Measurements from ENCODE around the gene AGFG2.
"Not testable (repeated sequence)": the region's sequence is repeated elsewhere in the genome, so short reads cannot be mapped to it uniquely, and the experiment has no call there.

The AGFG2 gene

GRCh38 chr7:100520138-100520537 lies 18.9 kb upstream of the AGFG2 start:
- no peak for DNase-seq (ENCODE audit: low read depth in 2 of 2)

DNA sequence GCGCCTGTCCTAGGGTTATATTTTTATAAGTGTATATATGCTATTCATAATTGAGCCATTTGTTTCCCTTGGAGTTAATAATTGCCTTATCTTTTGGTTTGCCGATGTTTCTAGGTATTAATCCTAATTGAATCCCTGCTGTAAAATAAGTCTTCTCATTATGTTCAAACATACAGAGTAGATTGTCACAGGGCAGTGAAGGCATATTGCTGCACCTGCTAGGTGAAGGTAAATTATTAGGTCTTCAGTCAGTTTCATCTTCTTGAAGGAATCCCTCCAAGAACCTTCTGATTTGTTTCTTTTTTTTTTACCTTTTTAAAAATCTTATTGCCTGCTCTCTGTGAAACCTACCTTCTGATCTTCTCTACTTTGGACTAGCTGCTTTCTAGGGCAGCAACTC lies 17.9 kb upstream of the AGFG2 start:
- DNase-seq (ENCODE audit: low read depth in 2 of 2): no peak

DNA sequence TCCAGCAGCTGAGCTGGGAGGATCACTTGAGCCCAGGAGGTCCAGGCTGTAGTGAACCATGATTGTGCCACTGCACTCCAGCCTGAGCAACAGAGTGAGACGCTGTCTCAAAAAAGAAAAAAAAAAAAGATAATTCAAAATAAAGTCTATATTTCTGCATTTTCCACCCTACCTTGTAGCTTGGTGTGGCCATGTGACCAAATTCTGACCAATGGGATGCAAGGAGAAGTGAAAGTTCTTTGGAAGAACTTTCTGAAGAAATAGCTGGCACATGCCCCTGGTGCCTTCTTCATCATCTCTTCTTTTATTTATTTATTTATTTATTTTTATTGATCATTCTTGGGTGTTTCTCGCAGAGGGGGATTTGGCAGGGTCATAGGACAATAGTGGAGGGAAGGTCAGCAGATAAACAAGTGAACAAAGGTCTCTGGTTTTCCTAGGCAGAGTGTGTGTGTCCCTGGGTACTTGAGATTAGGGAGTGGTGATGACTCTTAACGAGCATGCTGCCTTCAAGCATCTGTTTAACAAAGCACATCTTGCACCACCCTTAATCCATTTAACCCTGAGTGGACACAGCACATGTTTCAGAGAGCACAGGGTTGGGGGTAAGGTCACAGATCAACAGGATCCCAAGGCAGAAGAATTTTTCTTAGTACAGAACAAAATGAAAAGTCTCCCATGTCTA lies 17.0 kb upstream of the AGFG2 start:
- not testable (repeated sequence) for DNase-seq (ENCODE audit: low read depth in 2 of 2)

DNA sequence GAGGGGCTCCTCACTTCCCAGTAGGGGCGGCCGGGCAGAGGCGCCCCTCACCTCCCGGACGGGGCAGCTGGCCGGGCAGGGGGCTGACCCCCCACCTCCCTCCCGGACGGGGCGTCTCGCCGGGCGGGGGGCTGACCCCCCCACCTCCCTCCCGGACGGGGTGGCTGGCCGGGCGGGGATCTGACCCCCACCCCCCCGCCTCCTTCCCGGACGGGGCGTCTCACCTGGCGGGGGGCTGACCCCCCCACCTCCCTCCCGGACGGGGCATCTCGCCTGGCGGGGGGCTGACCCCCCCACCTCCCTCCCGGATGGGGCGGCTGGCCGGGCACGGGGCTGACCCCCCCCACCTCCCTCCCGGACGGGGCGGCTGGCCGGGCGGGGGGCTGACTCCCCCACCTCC lies 15.8 kb upstream of the AGFG2 start:
- DNase-seq (ENCODE audit: low read depth in 2 of 2): not testable (repeated sequence)

DNA sequence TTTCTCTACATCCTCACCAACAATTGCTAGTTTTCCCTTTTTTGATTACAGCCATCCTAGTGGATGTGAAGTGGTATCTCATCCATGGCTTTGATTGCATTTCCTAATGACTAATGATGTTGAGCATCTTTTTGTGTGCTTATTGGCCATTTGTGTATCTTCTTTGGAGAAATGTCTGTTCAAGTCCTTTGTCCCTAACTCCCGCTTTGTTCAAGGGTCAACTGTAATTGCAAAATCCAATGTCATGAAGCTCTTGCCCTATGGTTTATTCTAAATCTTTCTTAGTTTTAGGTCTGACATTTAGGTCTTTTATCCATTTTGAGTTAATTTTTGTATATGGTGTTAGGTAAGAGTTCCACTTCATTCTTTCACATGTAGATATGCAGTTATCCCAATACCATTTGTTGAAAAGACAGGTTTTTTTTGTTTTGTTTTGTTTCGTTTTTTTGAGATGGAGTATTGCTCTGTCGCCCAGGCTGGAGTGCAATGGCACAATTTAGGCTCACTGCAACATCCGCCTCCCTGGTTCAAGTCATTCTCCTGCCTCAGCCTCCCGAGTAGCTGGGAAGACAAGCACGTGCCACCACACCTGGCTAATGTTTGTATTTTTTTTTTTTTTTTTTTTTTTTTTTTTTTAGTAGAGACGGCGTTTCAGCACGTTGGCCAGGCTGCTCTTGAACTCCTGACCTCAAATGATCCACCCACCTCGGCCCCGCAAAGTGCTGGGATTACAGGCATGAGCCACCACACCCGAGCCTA lies 10.7 kb upstream of the AGFG2 start:
- DNase-seq (ENCODE audit: low read depth in 2 of 2): not testable (repeated sequence)

GRCh38 chr7:100532165-100533022 lies 6.6 kb upstream of the AGFG2 start:
- no peak for DNase-seq (ENCODE audit: low read depth in 2 of 2)

DNA sequence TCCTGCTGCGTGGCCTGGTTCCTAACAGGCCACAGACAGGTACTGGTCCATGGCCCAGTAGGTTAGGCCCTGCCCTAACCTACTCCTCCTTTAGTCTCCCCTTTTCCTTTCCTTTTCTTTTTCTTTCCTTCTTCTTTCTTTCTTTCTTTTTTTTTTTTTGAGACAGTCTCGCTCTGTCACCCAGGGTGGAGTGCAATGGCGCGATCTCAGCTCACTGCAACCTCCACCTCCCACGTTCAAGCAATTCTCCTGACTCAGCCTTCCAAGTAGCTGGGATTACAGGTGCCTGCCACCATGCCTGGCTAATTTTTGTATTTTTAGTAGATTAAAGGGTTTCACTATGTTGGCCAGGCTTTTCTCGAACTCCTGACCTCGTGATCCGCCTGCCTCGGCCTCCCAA lies 3.0 kb upstream of the AGFG2 start:
- DNase-seq (ENCODE audit: low read depth in 2 of 2): not testable (repeated sequence)

GRCh38 chr7:100536695-100537094 lies 2.3 kb upstream of the AGFG2 start:
- not testable (repeated sequence) for DNase-seq (ENCODE audit: low read depth in 2 of 2)

DNA sequence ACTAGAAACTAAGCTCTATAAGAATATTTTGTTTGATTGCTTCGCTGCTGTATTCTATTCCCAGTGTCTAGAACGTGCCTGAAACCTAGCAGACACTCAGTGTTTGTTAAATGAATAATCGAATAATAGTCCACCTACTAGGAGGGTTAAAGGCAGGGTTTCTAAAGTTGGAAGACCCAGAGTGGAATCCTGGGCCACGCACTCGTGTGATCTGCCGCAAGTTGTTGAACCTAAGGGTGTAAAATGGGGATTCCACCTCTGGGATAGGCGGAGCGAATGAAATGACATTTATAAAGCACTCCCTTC lies 702 bp upstream of the AGFG2 start:
- no peak for DNase-seq (ENCODE audit: low read depth in 2 of 2)

- DNase-seq (ENCODE audit: low read depth in 2 of 2): no peak
Observed at GRCh38 chr7:100539436-100540006, 518 bp downstream of the AGFG2 start.

DNA sequence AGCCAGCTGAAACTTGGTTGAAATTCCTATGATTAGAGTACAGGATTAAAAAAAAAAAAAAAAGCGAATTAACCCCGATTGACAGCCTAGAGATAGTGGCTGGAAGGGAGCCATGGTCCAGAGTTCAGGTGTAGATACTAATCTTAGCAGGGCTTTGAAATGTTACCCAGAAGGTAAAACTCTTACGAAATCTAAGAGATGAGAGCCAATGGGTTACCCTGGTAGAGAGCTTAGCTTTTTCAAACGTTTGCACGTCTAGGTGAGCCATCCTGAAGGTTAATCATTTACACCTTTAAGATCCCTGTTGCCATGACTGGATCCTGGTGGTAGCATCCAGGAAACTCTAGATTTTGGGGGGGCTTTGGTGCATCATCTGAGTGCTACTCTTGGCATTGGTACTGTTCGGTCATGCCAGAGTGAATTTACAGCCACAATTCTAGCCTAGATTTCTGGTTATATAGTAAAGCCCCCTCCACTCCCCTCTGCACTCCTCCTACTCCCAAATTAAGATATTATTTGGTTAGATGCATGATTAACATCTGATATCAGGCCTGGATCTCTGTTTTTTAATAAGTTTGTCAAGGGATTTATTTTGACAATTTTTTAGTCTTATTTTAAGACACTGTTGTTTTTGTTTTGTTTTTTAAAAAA lies 1.2 kb downstream of the AGFG2 start:
- no peak for DNase-seq (ENCODE audit: low read depth in 2 of 2)

GRCh38 chr7:100541309-100541708 lies 2.3 kb downstream of the AGFG2 start:
- not testable (repeated sequence) for DNase-seq (ENCODE audit: low read depth in 2 of 2)

DNA sequence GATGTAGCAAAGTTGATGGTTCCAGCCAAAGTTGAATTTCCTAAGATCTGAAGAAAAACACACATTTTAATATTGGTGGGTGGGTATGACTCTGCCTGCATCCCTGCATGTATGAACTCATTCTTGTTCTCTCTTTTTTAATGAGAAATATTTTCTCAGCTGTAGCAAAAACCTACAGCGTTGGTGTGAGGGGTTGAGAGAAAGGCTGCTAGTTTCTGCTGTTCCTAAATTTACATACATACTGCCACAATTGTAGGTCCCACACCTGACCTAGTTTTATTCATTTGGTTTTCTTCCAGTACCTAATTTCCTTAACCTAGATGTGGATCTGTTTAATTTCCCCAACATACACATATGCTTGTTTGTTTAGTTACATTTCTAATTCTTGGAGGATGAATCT lies 4.6 kb downstream of the AGFG2 start:
- DNase-seq (ENCODE audit: low read depth in 2 of 2): no peak

- DNase-seq (ENCODE audit: low read depth in 2 of 2): no peak
Observed at GRCh38 chr7:100544386-100544785, 5.4 kb downstream of the AGFG2 start.

GRCh38 chr7:100544967-100545359 lies 6.0 kb downstream of the AGFG2 start:
- DNase-seq (ENCODE audit: low read depth in 2 of 2): no peak

GRCh38 chr7:100545360-100546128 lies 6.5 kb downstream of the AGFG2 start:
- peak in 1 of 2 donors; percentile 26 for DNase-seq (ENCODE audit: low read depth in 2 of 2)

DNA sequence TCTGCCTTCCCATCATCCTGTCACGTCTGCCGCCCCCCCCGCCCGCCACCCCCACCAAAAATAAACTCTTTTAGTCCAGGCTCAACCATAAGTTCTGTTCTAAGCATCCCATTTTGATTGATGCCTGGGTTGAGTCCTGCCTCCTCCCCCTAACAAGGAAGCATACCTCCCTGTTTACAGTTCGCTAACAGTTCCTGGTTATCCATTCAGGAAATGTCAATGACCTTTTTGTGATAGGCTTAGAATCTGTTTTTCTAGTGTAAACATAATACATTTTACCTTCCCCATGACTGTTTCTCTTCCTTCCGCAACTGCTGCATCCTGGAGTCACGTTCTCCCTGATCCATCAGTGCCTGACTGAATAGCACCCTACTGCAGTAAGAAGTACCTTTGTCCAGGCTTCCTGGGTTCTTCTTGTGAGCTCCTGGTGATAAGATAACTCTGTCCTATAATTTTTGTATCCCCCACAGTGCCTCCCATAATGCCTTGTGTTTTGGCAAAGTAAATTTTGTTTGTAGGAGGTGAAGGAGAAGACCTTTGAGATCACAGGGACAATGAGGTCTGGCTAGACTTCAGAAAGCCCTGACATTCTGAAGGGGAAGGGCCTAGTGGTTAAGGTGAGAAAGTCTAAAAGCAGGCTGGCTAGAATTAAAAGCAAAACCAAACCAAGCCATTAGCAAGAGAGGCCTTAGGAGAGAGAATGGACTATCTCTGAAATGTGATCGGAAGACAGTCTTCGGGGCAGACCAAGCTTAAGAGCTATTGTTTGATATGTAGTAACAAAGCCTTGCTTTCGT lies 7.3 kb downstream of the AGFG2 start:
- DNase-seq (ENCODE audit: low read depth in 2 of 2): no peak

GRCh38 chr7:100546926-100547800 lies 8.2 kb downstream of the AGFG2 start:
- no peak for DNase-seq (ENCODE audit: low read depth in 2 of 2)

DNA sequence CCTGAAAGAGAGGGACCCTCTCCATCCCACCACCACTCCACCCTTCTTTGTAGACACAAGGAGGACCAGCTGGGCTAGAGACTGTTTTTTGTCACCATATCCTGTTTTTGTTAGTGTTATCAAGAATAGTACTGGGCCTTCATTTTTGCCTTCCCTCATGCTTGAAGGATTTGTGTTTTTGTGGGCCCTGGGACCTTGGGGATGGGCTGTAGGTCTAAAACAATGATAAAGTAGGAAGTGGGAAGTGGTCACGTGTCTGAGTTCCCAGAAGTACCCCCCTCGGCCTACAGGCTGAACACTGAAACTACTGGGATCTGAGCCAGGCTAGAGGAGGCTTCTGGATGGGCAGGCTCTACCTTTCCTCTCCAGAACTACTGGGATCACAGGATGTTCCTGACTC lies 8.9 kb downstream of the AGFG2 start:
- DNase-seq (ENCODE audit: low read depth in 2 of 2): no peak

All from stimulated activated CD4-positive, alpha-beta T cell treated with anti-CD3 and anti-CD28 coated beads, Interleukin-1b, Interleukin-23, amount 100 ng/mL, for 4 hours (primary cell).